ENCODE data around the gene HECW1. TPM values are rescaled to one million over a fixed set of nuclear protein-coding genes. Genes with fewer than 3 reads are reported as not detected.
A peak's percentile ranks its signal among the peaks of the same experiment; 100 is the strongest.

HECW1 gene
- polyA plus RNA-seq, 2 of the 4 experiments (the other 2 are of a cell fraction): 11.3 TPM

- TF ChIP-seq USF2 (IDR thresholded peaks at IDR 0.05) (no peak), PBX3 (IDR thresholded peaks at IDR 0.05) (no peak), MAFK (IDR thresholded peaks at IDR 0.05; ENCODE audit: partially characterized antibody) (no peak), CBX8 (IDR thresholded peaks at IDR 0.05) (no peak), FOSL2 (IDR thresholded peaks at IDR 0.05) (no peak), FOSL2 (CRISPR knock-in tag; IDR thresholded peaks at IDR 0.05) (no peak)
- DNase-seq (ENCODE audit: low read depth in 1 of 2, low spot score in 1 of 2) (no peak), ATAC-seq (no peak), FAIRE-seq (no peak)
- POLR2A ChIA-PET: no interaction called here
- Histone ChIP-seq H3K27ac (no peak overlapping the region), H3K4me1 (no peaks in the 10 kb centered on the region), H3K4me3 (no peak overlapping the region), H3K4me2 (no peak overlapping the region), H3K9me3 (no peaks in the 10 kb centered on the region)
- CTCF ChIA-PET: interaction anchor here (0.7 to 7.8 kb wide), 25 partner anchors 8 to 563 kb away, joined by 3 to 40 read pairs (median 4); partner anchors contain the start of gene STK17A
- 72% methylated on average over 8 of the region's 8 CpGs for WGBS (ENCODE audit: missing lambda C conversion rate)
These were observed 326.5 kb downstream of the HECW1 start for GRCh38 chr7:43438897-43439479.

GRCh38 chr7:43439631-43440401, 327.4 kb downstream of the HECW1 start:
- no peaks in the 10 kb centered on the region for H3K9me3 ChIP-seq
- ChIA-PET CTCF (interaction anchor here (0.6 to 7.8 kb wide), 26 partner anchors 9 to 563 kb away, joined by 3 to 40 read pairs (median 4); partner anchors contain the start of gene STK17A), POLR2A (no interaction called here)
- FAIRE-seq (no peak), ATAC-seq (peak; percentile 89 to 97), DNase-seq (ENCODE audit: low read depth in 1 of 2, low spot score in 1 of 2) (peak; percentile 67 to 75)
- no peak overlapping the region for H3K4me3 ChIP-seq
- no peak overlapping the region for H3K4me2 ChIP-seq
- no peak for TF ChIP-seq FOXS1 (CRISPR knock-in tag; IDR thresholded peaks at IDR 0.05)
- no peak for TF ChIP-seq FOSB (CRISPR knock-in tag; IDR thresholded peaks at IDR 0.05)
- TF ChIP-seq SMC3 (IDR thresholded peaks at IDR 0.05): peak; percentile 78
- TF ChIP-seq ZFP36 (IDR thresholded peaks at IDR 0.05; ENCODE audit: borderline replicate concordance, partially characterized antibody): no peak
- no peak for TF ChIP-seq TFCP2L1 (CRISPR knock-in tag; IDR thresholded peaks at IDR 0.05)
- no peak for TF ChIP-seq RCOR1 (IDR thresholded peaks at IDR 0.05; ENCODE audit: low read depth, low read length)
- TF ChIP-seq USF2 (IDR thresholded peaks at IDR 0.05): no peak
- peak; percentile 80 for TF ChIP-seq CTCF (IDR thresholded peaks at IDR 0.05)
- no peak for TF ChIP-seq E2F6 (IDR thresholded peaks at IDR 0.05; ENCODE audit: borderline replicate concordance, low read depth)
- TF ChIP-seq POLR2AphosphoS2 (conservative IDR thresholded peaks at IDR 0.05; ENCODE audit: low read length): no peak
- peak; percentile 71 for TF ChIP-seq RAD21 (conservative IDR thresholded peaks at IDR 0.05 in 1 of 2, IDR thresholded peaks at IDR 0.05 in 1 of 2)
- TF ChIP-seq ATOH8 (CRISPR knock-in tag; IDR thresholded peaks at IDR 0.05; ENCODE audit: low read depth): no peak
- no peak for TF ChIP-seq REST (IDR thresholded peaks at IDR 0.05)
- TF ChIP-seq GATA3 (IDR thresholded peaks at IDR 0.05; ENCODE audit: borderline replicate concordance): no peak
- TF ChIP-seq HOXB13 (CRISPR knock-in tag; IDR thresholded peaks at IDR 0.05; ENCODE audit: low read depth): no peak
- no peak for TF ChIP-seq NPAS2 (CRISPR knock-in tag; IDR thresholded peaks at IDR 0.05; ENCODE audit: borderline replicate concordance)
- TF ChIP-seq JUNB (IDR thresholded peaks at IDR 0.05): no peak
- WGBS (ENCODE audit: missing lambda C conversion rate): 44% methylated on average over 14 of the region's 15 CpGs
- no peaks in the 10 kb centered on the region for H3K4me1 ChIP-seq
- no peak overlapping the region for H3K27ac ChIP-seq
